Breast epithelium (tissue), 4 donors: ENCODE results near the gene IRGQ. TPM values are rescaled to one million over a fixed set of nuclear protein-coding genes. Genes with fewer than 3 reads are reported as not detected.

Experiments
- DNase-seq, 2 donors: peaks; one replicate each; pipeline ENCODE4 v3.0.0-alpha.2; 2019; ENCODE audit warnings: low spot score in 2 of 2
- H3K27ac ChIP-seq, 2 donors: fragments of 200-600 bp; sonication (generic) in 1 of 2; one replicate each; pipeline ENCODE4 v1.5.1; 2016 to 2019; ENCODE audit warnings: mild to moderate bottlenecking in 1 of 2
- H3K27me3 ChIP-seq, 2 donors: fragments of 200-600 bp; sonication (generic) in 1 of 2; one replicate each; pipeline versions ENCODE4 v1.5.1 to v1.6.0; 2017 to 2019; ENCODE audit warnings: control low read depth in 1 of 2, mild to moderate bottlenecking in 1 of 2
- H3K36me3 ChIP-seq: fragments of 200-600 bp; one replicate; pipeline ENCODE4 v1.5.1; 2019
- H3K4me1 ChIP-seq, 2 donors: fragments of 200-600 bp; sonication (generic); one replicate each; pipeline ENCODE4 v1.5.1; 2016 to 2019; ENCODE audit warnings: control low read depth in 1 of 2
- H3K4me3 ChIP-seq, 3 donors: fragments of 200-600 bp; sonication (generic); 1 replicate in 2 of 3; 2 replicates in 1 of 3; pipeline ENCODE4 v1.5.1; 2016 to 2019; ENCODE audit warnings: mild to moderate bottlenecking in 3 of 3, moderate library complexity in 2 of 3
- H3K9me3 ChIP-seq, 2 donors: fragments of 200-600 bp; sonication (generic) in 1 of 2; one replicate each; pipeline ENCODE4 v1.5.1; 2016 to 2019; ENCODE audit warnings: control low read depth in 1 of 2
- CTCF ChIP-seq, 3 donors: fragments of 450-650 bp; IDR thresholded peaks; one replicate each; pipeline ENCODE4 v1.5.1; 2016 to 2017; ENCODE audit warnings: antibody characterized with exemption in 3 of 3, mild to moderate bottlenecking in 3 of 3, moderate library complexity in 3 of 3
- POLR2A ChIP-seq: fragments of 450-650 bp; IDR thresholded peaks from one replicate; pipeline ENCODE4 v1.6.1; 2016; ENCODE audit warnings: antibody characterized with exemption, mild to moderate bottlenecking, moderate library complexity
- POLR2AphosphoS5 ChIP-seq, 3 donors: sonication (generic); formaldehyde crosslinking; IDR thresholded peaks; one replicate each; pipeline ENCODE4 v1.6.1; 2017; ENCODE audit warnings: antibody characterized with exemption in 3 of 3
- intact Hi-C: fragments of 100-400 bp; cut with DNase I; formaldehyde crosslinking; loops from one replicate; pipeline ENCODE4 v1.15.1; 2023; ENCODE audit warnings: low total_unique reads
- total RNA-seq, 3 donors: library from RNA; depleted of rRNA; stranded (reverse); fragments of >200 nt; gene quantifications; one replicate each; pipeline ENCODE4 v1.1.0, GENCODE V29; 2016

The IRGQ gene
- total RNA-seq, 3 donors from 2014 or later, result 14.9 to 17.4 (median 16.1) TPM

- TF ChIP-seq POLR2A, result no peak
- peak in 1 of 3 donors; percentile 4 for TF ChIP-seq POLR2AphosphoS5 (IDR thresholded peaks at IDR 0.05)
- TF ChIP-seq CTCF (IDR thresholded peaks at IDR 0.05), result peak; percentile 26 to 66 (median 41)
- Histone ChIP-seq H3K36me3 (peaks cover 6% of the 10 kb centered on the region), H3K4me1 (peaks cover 9 to 13% of the 10 kb centered on the region in 2 donors), H3K27me3 (no peaks in the 10 kb centered on the region), H3K9me3 (no peaks in the 10 kb centered on the region), H3K27ac (peak overlapping the region; percentile 98), H3K4me3 (peak overlapping the region; percentile 66 to 75 (median 71))
- no peak for DNase-seq
- intact Hi-C loops, result loop anchor here (10.0 kb wide), 1 partner anchor 60 kb away; the partner anchor contains the start of gene ZNF575
Observed at GRCh38 chr19:43594710-43595604, 977 bp downstream of the IRGQ start.

GRCh38 chr19:43594081-43594697 lies 1.7 kb downstream of the IRGQ start:
- intact Hi-C loops, result loop anchor here (10.0 kb wide), 1 partner anchor 59 kb away; the partner anchor contains the start of gene ZNF575
- H3K27me3 ChIP-seq, result no peaks in the 10 kb centered on the region
- DNase-seq, result no peak
- peak overlapping the region; percentile 98 for H3K27ac ChIP-seq
- H3K4me3 ChIP-seq, result peak overlapping the region; percentile 66 to 75 (median 71)
- TF ChIP-seq POLR2A, result no peak
- no peak for TF ChIP-seq CTCF (IDR thresholded peaks at IDR 0.05)
- no peak for TF ChIP-seq POLR2AphosphoS5 (IDR thresholded peaks at IDR 0.05)
- H3K4me1 ChIP-seq, result peaks cover 9 to 13% of the 10 kb centered on the region in 2 donors
- no peaks in the 10 kb centered on the region for H3K9me3 ChIP-seq
- H3K36me3 ChIP-seq, result peaks cover 6% of the 10 kb centered on the region

- TF ChIP-seq POLR2A (no peak), POLR2AphosphoS5 (IDR thresholded peaks at IDR 0.05) (no peak), CTCF (IDR thresholded peaks at IDR 0.05) (no peak)
- intact Hi-C loops, result loop anchor here (10.0 kb wide), 1 partner anchor 58 kb away; the partner anchor contains the start of gene ZNF575
- peaks cover 9 to 12% of the 10 kb centered on the region in 2 donors for H3K4me1 ChIP-seq
- no peak overlapping the region for H3K4me3 ChIP-seq
- H3K27ac ChIP-seq, result no peak overlapping the region
- DNase-seq, result no peak
- H3K27me3 ChIP-seq, result no peaks in the 10 kb centered on the region
- peaks cover 6% of the 10 kb centered on the region for H3K36me3 ChIP-seq
- H3K9me3 ChIP-seq, result no peaks in the 10 kb centered on the region
Observed at GRCh38 chr19:43592800-43593350, 3.1 kb downstream of the IRGQ start.

GRCh38 chr19:43591904-43592772 lies 3.8 kb downstream of the IRGQ start:
- Histone ChIP-seq H3K27me3 (no peaks in the 10 kb centered on the region), H3K27ac (no peak overlapping the region), H3K9me3 (no peaks in the 10 kb centered on the region), H3K36me3 (peaks cover 6% of the 10 kb centered on the region), H3K4me1 (peaks cover 4 to 5% of the 10 kb centered on the region in 2 donors), H3K4me3 (no peak overlapping the region)
- intact Hi-C loops, result loop anchor here (10.0 kb wide), 1 partner anchor 57 kb away; the partner anchor contains the start of gene ZNF575
- no peak for TF ChIP-seq POLR2A
- TF ChIP-seq POLR2AphosphoS5 (IDR thresholded peaks at IDR 0.05), result no peak
- no peak for TF ChIP-seq CTCF (IDR thresholded peaks at IDR 0.05)
- DNase-seq, result no peak
